PC-9 (cell line): ENCODE data around the gene ANO9. TPM values are rescaled to one million over a fixed set of nuclear protein-coding genes. Genes with fewer than 3 reads are reported as not detected.

Experiments used
- BruUV-seq: library from RNA; stranded (reverse); fragments of 400-500 nt; replicated peaks from 2 replicates; lab custom pipeline; 2021; lab: Mats Ljungman, UMichigan
- CTCF ChIA-PET: fragments of 300-600 bp; sonication (Branson Sonifier 250); formaldehyde crosslinking; loops from one replicate; lab custom pipeline; 2022; ENCODE audit warnings: antibody characterized with exemption; lab: Charles Lee
- POLR2A ChIA-PET: fragments of 300-600 bp; sonication (Branson Sonifier 250); formaldehyde crosslinking; loops from one replicate; lab custom pipeline; 2022; ENCODE audit warnings: antibody characterized with exemption; ENCODE audit not compliant: unreplicated experiment; lab: Charles Lee
- DNase-seq, 2 experiments: peaks; one replicate each; pipeline versions ENCODE4 v3.0.0 to v3.0.0-alpha.2; 2015 to 2022; ENCODE audit warnings: mixed read lengths in 1 of 2
- H2AFZ ChIP-seq: fragments of 200-600 bp; sonication (generic); 2 replicates; pipeline ENCODE4 v1.8.1; 2017; ENCODE audit warnings: antibody characterized with exemption
- H3F3A ChIP-seq: fragments of 200-600 bp; sonication (generic); 2 replicates; pipeline ENCODE4 v1.8.1; 2017; ENCODE audit warnings: antibody characterized with exemption, mild to moderate bottlenecking, low read depth; ENCODE audit not compliant: insufficient read depth
- H3K27ac ChIP-seq: fragments of 200-600 bp; sonication (generic); 2 replicates; pipeline ENCODE4 v1.6.1; 2016; ENCODE audit warnings: mixed run types
- H3K27me3 ChIP-seq: fragments of 200-600 bp; sonication (generic); 2 replicates; pipeline ENCODE4 v1.6.1; 2016; ENCODE audit warnings: low read depth, mixed run types; ENCODE audit not compliant: insufficient read depth
- H3K36me3 ChIP-seq: fragments of 200-600 bp; sonication (generic); 2 replicates; pipeline ENCODE4 v1.6.1; 2016; ENCODE audit warnings: low read depth, mixed run types
- H3K4me1 ChIP-seq: fragments of 200-600 bp; sonication (generic); replicated peaks from 2 replicates; pipeline ENCODE4 v1.6.1; 2016; ENCODE audit warnings: mixed run types; ENCODE audit not compliant: insufficient read depth
- H3K4me2 ChIP-seq: fragments of 200-600 bp; sonication (generic); 2 replicates; pipeline ENCODE4 v1.6.1; 2017; ENCODE audit warnings: mixed run types
- H3K4me3 ChIP-seq: fragments of 200-600 bp; sonication (generic); 2 replicates; pipeline ENCODE4 v1.6.1; 2016; ENCODE audit warnings: mixed run types
- H3K79me2 ChIP-seq: fragments of 200-600 bp; sonication (generic); 2 replicates; pipeline ENCODE4 v1.6.1; 2017; ENCODE audit warnings: low read depth, mixed run types
- H3K9me2 ChIP-seq: fragments of 200-600 bp; sonication (generic); 2 replicates; pipeline ENCODE4 v1.8.1; 2017; ENCODE audit warnings: mild to moderate bottlenecking; ENCODE audit not compliant: insufficient read depth
- H3K9me3 ChIP-seq: fragments of 200-600 bp; sonication (generic); 2 replicates; pipeline ENCODE4 v1.8.1; 2016; ENCODE audit warnings: low read depth; ENCODE audit not compliant: insufficient read depth
- H4K20me1 ChIP-seq: fragments of 200-600 bp; sonication (generic); 2 replicates; pipeline ENCODE4 v1.8.1; 2017; ENCODE audit not compliant: insufficient read depth
- CTCF ChIP-seq: fragments of 200-600 bp; sonication (generic); conservative IDR thresholded peaks from 2 replicates; pipeline ENCODE4 v1.6.1; 2017; ENCODE audit warnings: mixed run types, antibody characterized with exemption, mild to moderate bottlenecking, moderate library complexity
- EZH2 ChIP-seq: fragments of 200-600 bp; sonication (generic); IDR thresholded peaks from 2 replicates; pipeline ENCODE4 v1.8.0; 2017; ENCODE audit warnings: antibody characterized with exemption, low read depth
- intact Hi-C: fragments of 100-400 bp; cut with micrococcal nuclease; formaldehyde crosslinking; loops from one replicate; pipeline ENCODE4 v1.10.0; 2022; ENCODE audit not compliant: unreplicated experiment
- total RNA-seq: library from RNA; stranded (reverse); gene quantifications from 2 replicates; pipeline ENCODE4 v1.2.3, GENCODE V29; 2021

The ANO9 gene
- total RNA-seq, 1 experiment from 2014 or later, result 18.1 TPM

GRCh38 chr11:440065-441042 lies 1.5 kb downstream of the ANO9 start:
- Histone ChIP-seq H3K4me3 (no peak overlapping the region), H3K9me2 (no peaks in the 10 kb centered on the region), H3K9me3 (no peaks in the 10 kb centered on the region), H3K4me2 (no peak overlapping the region), H3K27me3 (no peaks in the 10 kb centered on the region), H3F3A (no peaks in the 10 kb centered on the region; the same call in 1 of the 2 replicates), H2AFZ (no peak overlapping the region), H3K4me1 (no peaks in the 10 kb centered on the region), H3K79me2 (no peaks in the 10 kb centered on the region), H4K20me1 (no peaks in the 10 kb centered on the region), H3K27ac (no peak overlapping the region), H3K36me3 (no peaks in the 10 kb centered on the region)
- BruUV-seq, result no TSS peak
- ChIA-PET POLR2A (no interaction called here), CTCF (no interaction called here)
- TF ChIP-seq CTCF (no peak), EZH2 (no peak)
- DNase-seq, result no peak
- intact Hi-C loops, result no loop called here

- H3K4me3 ChIP-seq, result no peak overlapping the region
- H4K20me1 ChIP-seq, result no peaks in the 10 kb centered on the region
- H3K9me3 ChIP-seq, result no peaks in the 10 kb centered on the region
- H3K27me3 ChIP-seq, result no peaks in the 10 kb centered on the region
- ChIA-PET CTCF (no interaction called here), POLR2A (no interaction called here)
- no peak for DNase-seq
- H3K9me2 ChIP-seq, result no peaks in the 10 kb centered on the region
- H3K36me3 ChIP-seq, result no peaks in the 10 kb centered on the region
- no peaks in the 10 kb centered on the region; the same call in 1 of the 2 replicates for H3F3A ChIP-seq
- H3K27ac ChIP-seq, result no peak overlapping the region
- H3K4me2 ChIP-seq, result no peak overlapping the region
- no peaks in the 10 kb centered on the region for H3K4me1 ChIP-seq
- intact Hi-C loops, result no loop called here
- no peaks in the 10 kb centered on the region for H3K79me2 ChIP-seq
- BruUV-seq, result no TSS peak
- H2AFZ ChIP-seq, result no peak overlapping the region
- TF ChIP-seq CTCF (no peak), EZH2 (no peak)
Measured at GRCh38 chr11:439315-440064, 2.3 kb downstream of the ANO9 start.

- Histone ChIP-seq H3K9me3 (no peaks in the 10 kb centered on the region), H3K27me3 (no peaks in the 10 kb centered on the region), H3K4me1 (no peaks in the 10 kb centered on the region), H3F3A (no peaks in the 10 kb centered on the region; the same call in 1 of the 2 replicates), H4K20me1 (no peaks in the 10 kb centered on the region), H3K36me3 (no peaks in the 10 kb centered on the region), H3K4me3 (no peak overlapping the region), H3K27ac (no peak overlapping the region), H3K4me2 (no peak overlapping the region), H3K9me2 (no peaks in the 10 kb centered on the region), H3K79me2 (no peaks in the 10 kb centered on the region), H2AFZ (no peak overlapping the region)
- no peak for DNase-seq
- ChIA-PET CTCF (no interaction called here), POLR2A (no interaction called here)
- TF ChIP-seq EZH2 (no peak), CTCF (no peak)
- intact Hi-C loops, result no loop called here
- BruUV-seq, result no TSS peak
Measured at GRCh38 chr11:438101-438844, 3.5 kb downstream of the ANO9 start.
